K562 (cell line): ENCODE data around the gene CADM2. TPM values are rescaled to one million over a fixed set of nuclear protein-coding genes. Genes with fewer than 3 reads are reported as not detected.

Experiments
- ATAC-seq: fragments of 200-7000 bp; cut with Tn5 transposase; 3 replicates; pipeline ENCODE4 v1.9.1; 2020; ENCODE audit warnings: moderate library complexity
- BruUV-seq: library from RNA; stranded (reverse); fragments of 400-500 nt; replicated peaks from 2 replicates; lab custom pipeline; 2021; lab: Mats Ljungman, UMichigan
- CTCF ChIA-PET: fragments of 300-600 bp; formaldehyde crosslinking; extraction: SDS; loops from one replicate; lab custom pipeline; 2021; ENCODE audit warnings: low intra/inter-chr PET ratio; lab: Yijun Ruan, JAX
- POLR2A ChIA-PET: fragments of 300-600, 350-650 bp; sonication (Branson Sonifier 250); formaldehyde crosslinking; extraction: SDS; loops from one replicate; lab custom pipeline; 2021; ENCODE audit warnings: antibody characterized with exemption, inconsistent platforms; lab: Yijun Ruan, JAX
- DNase-seq, 4 experiments: peaks; one replicate each; pipeline versions ENCODE4 v3.0.0 to v3.0.0-alpha.2; 2011 to 2018; ENCODE audit warnings: low spot score in 3 of 4, mixed read lengths in 3 of 4; ENCODE audit errors: extremely low read depth in 1 of 4
- FAIRE-seq: peaks from 2 replicates; lab custom pipeline; 2011; peaks lifted over from hg19 to GRCh38; lab: Jason Lieb, UNC
- H2AFZ ChIP-seq: 2 replicates; pipeline ENCODE4 v1.6.0; 2011; ENCODE audit warnings: low read depth, low read length, control low read depth, inconsistent platforms
- H3K27ac ChIP-seq: fragments of 200-600 bp; 3 replicates; pipeline ENCODE4 v1.8.0; 2011; ENCODE audit warnings: low read depth, mild to moderate bottlenecking, control low read depth, inconsistent platforms, low read length, moderate library complexity, mixed read lengths; ENCODE audit errors: extremely low read depth
- H3K27me3 ChIP-seq, 2 experiments: fragments of 300-600 bp in 1 of 2; 2 replicates in 1 of 2; 3 replicates in 1 of 2; pipeline versions ENCODE4 v1.6.0 to v1.8.0; 2011; ENCODE audit warnings: inconsistent platforms in 2 of 2, low read length in 2 of 2, mild to moderate bottlenecking in 1 of 2, mixed read lengths in 1 of 2, moderate library complexity in 1 of 2; ENCODE audit not compliant: control insufficient read depth in 2 of 2, insufficient read depth in 2 of 2
- H3K36me3 ChIP-seq: fragments of 300-600 bp; 3 replicates; pipeline ENCODE4 v1.8.0; 2011; ENCODE audit warnings: mild to moderate bottlenecking, low read length, inconsistent platforms; ENCODE audit not compliant: control insufficient read depth, insufficient read depth
- H3K4me1 ChIP-seq, 2 experiments: fragments of 200-600 bp in 1 of 2; replicated peaks in 1 of 2; 2 replicates in 1 of 2; 3 replicates in 1 of 2; pipeline versions ENCODE4 v1.5.1 to v1.8.0; 2011; ENCODE audit warnings: inconsistent platforms in 2 of 2, low read length in 2 of 2, mild to moderate bottlenecking in 1 of 2, mixed read lengths in 1 of 2, moderate library complexity in 1 of 2; ENCODE audit not compliant: control insufficient read depth in 2 of 2, insufficient read depth in 2 of 2
- H3K4me2 ChIP-seq: 2 replicates; pipeline ENCODE4 v1.6.1; 2011; ENCODE audit warnings: low read length, control low read depth, inconsistent platforms, mixed read lengths; ENCODE audit not compliant: insufficient read depth
- H3K4me3 ChIP-seq: fragments of 200-600 bp; sonication (generic), shearing (Covaris generic); 2 replicates; pipeline ENCODE4 v1.5.1; 2016; ENCODE audit warnings: control low read depth, inconsistent platforms
- H3K79me2 ChIP-seq: fragments of 200-600 bp; 3 replicates; pipeline ENCODE4 v1.8.0; 2011; ENCODE audit warnings: low read length, inconsistent platforms; ENCODE audit not compliant: control insufficient read depth, insufficient read depth
- H3K9ac ChIP-seq, 2 experiments: 2 replicates each; pipeline versions ENCODE4 v1.6.0 to v1.6.1; 2011; ENCODE audit warnings: low read depth in 2 of 2, low read length in 2 of 2, control low read depth in 1 of 2, inconsistent platforms in 1 of 2, mild to moderate bottlenecking in 1 of 2, mixed read lengths in 1 of 2; ENCODE audit not compliant: insufficient read depth in 1 of 2
- H3K9me1 ChIP-seq: one replicate; pipeline ENCODE4 v1.6.0; 2011; ENCODE audit warnings: inconsistent platforms, mild to moderate bottlenecking, low read length, moderate library complexity; ENCODE audit not compliant: control insufficient read depth, insufficient read depth
- H3K9me3 ChIP-seq: replicated peaks from 2 replicates; pipeline ENCODE4 v1.5.1; 2011; ENCODE audit warnings: low read depth, low read length, inconsistent platforms; ENCODE audit not compliant: control insufficient read depth, insufficient read depth
- H4K20me1 ChIP-seq: replicated peaks from 2 replicates; pipeline ENCODE4 v1.6.1; 2011; ENCODE audit warnings: low read length, inconsistent platforms, mixed read lengths; ENCODE audit not compliant: control insufficient read depth, insufficient read depth
- HCFC1 ChIP-seq: IDR thresholded peaks from 2 replicates; pipeline ENCODE4 v1.6.1; 2012; ENCODE audit warnings: low read depth, low read length, improper control_type of control experiment
- HNRNPUL1 ChIP-seq: fragments of 200-400 bp; formaldehyde crosslinking; IDR thresholded peaks from 2 replicates; pipeline ENCODE4 v1.6.1; 2017; ENCODE audit warnings: low read length
- MXD1 ChIP-seq: fragments of 250-450 bp; sonication (Bioruptor Pico); IDR thresholded peaks from 2 replicates; pipeline ENCODE4 v1.8.0; 2021; ENCODE audit warnings: borderline replicate concordance, mild to moderate bottlenecking, moderate library complexity; ENCODE audit not compliant: poor library complexity, severe bottlenecking
- OTX1 ChIP-seq: fragments of 450-650 bp; formaldehyde crosslinking; IDR thresholded peaks from 2 replicates; pipeline ENCODE4 v1.4.0; 2022; ENCODE audit warnings: mild to moderate bottlenecking
- RNF2 ChIP-seq: sonication (generic); IDR thresholded peaks from 2 replicates; pipeline ENCODE4 v1.6.1; 2016
- TBL1XR1 ChIP-seq, 2 experiments: IDR thresholded peaks; 2 replicates each; pipeline ENCODE4 v1.6.1; 2012; ENCODE audit warnings: improper control_type of control experiment in 2 of 2, low read length in 2 of 2, mild to moderate bottlenecking in 1 of 2
- ZC3H4 ChIP-seq: sonication (generic); formaldehyde crosslinking; IDR thresholded peaks from 2 replicates; pipeline ENCODE4 v1.9.0; 2021; ENCODE audit warnings: missing genetic modification reagents, borderline replicate concordance
- ZNF134 ChIP-seq: fragments of 250-450 bp; sonication (Bioruptor Pico); conservative IDR thresholded peaks from 2 replicates; pipeline ENCODE4 v1.4.0; 2020
- ZNF639 ChIP-seq, 2 experiments: fragments of 200-800 bp in 1 of 2; sonication (Bioruptor generic) in 1 of 2; sonication (generic) in 1 of 2; formaldehyde crosslinking in 1 of 2; IDR thresholded peaks in 1 of 2; conservative IDR thresholded peaks in 1 of 2; 2 replicates each; pipeline versions ENCODE4 v1.5.0 to v1.6.1; 2016 to 2020; ENCODE audit warnings: missing compliant biosample characterization in 1 of 2, missing genetic modification characterization in 1 of 2, missing genetic modification reagents in 1 of 2
- ZNF696 ChIP-seq: fragments of 250-450 bp; sonication (Bioruptor Pico); conservative IDR thresholded peaks from 2 replicates; pipeline ENCODE4 v1.4.0; 2020; ENCODE audit warnings: mild to moderate bottlenecking, moderate library complexity
- WGBS: fragments of 100-300 bp; shearing (Covaris generic); methylation state at CpG from one replicate; pipeline ENCODE4 v1.1.6; 2016; ENCODE audit warnings: low coverage, mixed read lengths; ENCODE audit not compliant: insufficient coverage; ENCODE audit errors: missing lambda C conversion rate; 5-methylcytosine and 5-hydroxymethylcytosine counted together
- in situ Hi-C: fragments of 300-500 bp; cut with MboI; formaldehyde crosslinking; loops from 4 replicates; pipeline ENCODE4 v1.15.0; 2018; ENCODE audit warnings: inconsistent platforms, mixed read lengths
- intact Hi-C: fragments of 100-400 bp; cut with micrococcal nuclease; formaldehyde crosslinking; loops from 2 replicates; pipeline ENCODE4 v1.14.2; 2022
- polyA plus RNA-seq, 8 experiments: library from polyadenylated mRNA; depleted of rRNA in 4 of 8; stranded (reverse) in 5 of 8; unstranded in 3 of 8; fragments of >200 nt; fragmentation: Nextera tagmentation in 2 of 8; fragmentation: Illumina TruSeq in 1 of 8; extraction: Ambion mirVana in 2 of 8; extraction: Trizol in 1 of 8; gene quantifications; 2 replicates each; pipeline versions ENCODE4 v1.2.1 to v1.2.3, GENCODE V29; 2011 to 2014; ENCODE audit warnings: inconsistent platforms in 1 of 8, missing spikeins in 1 of 8
- total RNA-seq, 7 experiments: library from RNA; depleted of rRNA in 6 of 7; stranded (reverse); fragments of >200 nt in 6 of 7; fragmentation: Illumina TruSeq in 2 of 7; extraction: Trizol in 2 of 7; gene quantifications; 2 replicates each; pipeline versions ENCODE4 v1.2.1 to v1.2.3, GENCODE V29; 2011 to 2021; ENCODE audit warnings: low replicate concordance in 1 of 7

CADM2 gene
- total and polyA plus RNA-seq, 9 of the 15 experiments (the other 6 are each of a cell fraction or from before 2014, with no cell fraction given): 0.11 to 3.2 (median 0.95) TPM

GRCh38 chr3:85054579-85054978, 95.8 kb downstream of the CADM2 start:
- 4% methylated on average over 3 of the region's 3 CpGs for WGBS
- H2AFZ ChIP-seq: no peak overlapping the region
- no peaks in the 10 kb centered on the region for H3K9me1 ChIP-seq
- in situ Hi-C loops (no loop called here), intact Hi-C loops (no loop called here)
- POLR2A ChIA-PET: no interaction called here
- H3K36me3 ChIP-seq: no peaks in the 10 kb centered on the region
- H3K27me3 ChIP-seq: no peaks in the 10 kb centered on the region
- H3K4me2 ChIP-seq: no peak overlapping the region
- no TSS peak for BruUV-seq
- H3K27ac ChIP-seq: no peak overlapping the region
- FAIRE-seq (no peak), ATAC-seq (no peak), DNase-seq (no peak)
- CTCF ChIA-PET: no interaction called here
- H3K9ac ChIP-seq: no peak overlapping the region
- no peak for TF ChIP-seq ZNF696
- TF ChIP-seq MXD1 (CRISPR knock-in tag): no peak
- TF ChIP-seq ZC3H4: no peak
- TF ChIP-seq ZNF134: no peak
- TF ChIP-seq OTX1 (CRISPR knock-in tag): no peak
- TF ChIP-seq RNF2: no peak
- TF ChIP-seq ZNF639 (CRISPR knock-in tag; conservative IDR thresholded peaks at IDR 0.05 in 1 of 2, IDR thresholded peaks at IDR 0.05 in 1 of 2): no peak
- no peak for TF ChIP-seq TBL1XR1 (IDR thresholded peaks at IDR 0.05; ENCODE audit: low read length in 2 of 2)
- no peak for TF ChIP-seq HCFC1
- TF ChIP-seq HNRNPUL1: no peak
- no peaks in the 10 kb centered on the region for H3K79me2 ChIP-seq
- H4K20me1 ChIP-seq: no peaks in the 10 kb centered on the region
- H3K4me3 ChIP-seq: no peak overlapping the region
- H3K9me3 ChIP-seq: no peaks in the 10 kb centered on the region
- H3K4me1 ChIP-seq: no peaks in the 10 kb centered on the region
